GM18951 (cell line): ENCODE data around the gene ARHGDIB.

ENCODE experiments used
- POLR2A ChIP-seq: IDR thresholded peaks from 4 replicates; pipeline ENCODE4 v1.6.1; 2011; ENCODE audit warnings: mild to moderate bottlenecking; ENCODE audit not compliant: insufficient read length, insufficient read depth; ENCODE audit errors: extremely low read depth
- in situ Hi-C: fragments of 300-500 bp; cut with MboI; formaldehyde crosslinking; loops from one replicate; pipeline ENCODE4 v1.12.0; 2022; ENCODE audit warnings: low sequenced_read_pairs, mixed read lengths, inconsistent platforms; ENCODE audit not compliant: unreplicated experiment

The ARHGDIB gene

DNA sequence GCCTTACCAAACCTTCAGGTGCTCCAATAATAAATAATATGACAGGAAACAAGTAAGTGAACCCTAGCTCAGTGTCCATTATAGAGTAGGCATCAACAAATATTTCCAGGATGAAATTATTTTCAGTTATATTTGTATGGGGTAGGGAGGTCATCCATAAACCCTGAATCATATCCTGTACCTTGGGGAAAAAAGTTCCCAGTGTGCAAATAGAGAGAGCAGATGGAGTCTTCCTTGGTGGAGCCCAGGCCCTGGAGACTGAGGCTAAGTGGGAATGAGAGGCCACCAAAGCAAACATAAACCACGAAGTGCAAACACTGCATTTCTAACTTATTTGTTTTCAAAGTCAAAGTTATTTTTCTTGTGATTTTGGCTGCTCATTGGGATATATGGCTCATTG, 14.5 kb downstream of the ARHGDIB start:
- TF ChIP-seq POLR2A: no peak
- in situ Hi-C loops: no loop called here

- no peak for TF ChIP-seq POLR2A
- in situ Hi-C loops: no loop called here
Observed at GRCh38 chr12:14946162-14946561, 15.2 kb downstream of the ARHGDIB start.

- no peak for TF ChIP-seq POLR2A
- in situ Hi-C loops: no loop called here
Observed at GRCh38 chr12:14942196-14942931, 19.0 kb downstream of the ARHGDIB start.

DNA sequence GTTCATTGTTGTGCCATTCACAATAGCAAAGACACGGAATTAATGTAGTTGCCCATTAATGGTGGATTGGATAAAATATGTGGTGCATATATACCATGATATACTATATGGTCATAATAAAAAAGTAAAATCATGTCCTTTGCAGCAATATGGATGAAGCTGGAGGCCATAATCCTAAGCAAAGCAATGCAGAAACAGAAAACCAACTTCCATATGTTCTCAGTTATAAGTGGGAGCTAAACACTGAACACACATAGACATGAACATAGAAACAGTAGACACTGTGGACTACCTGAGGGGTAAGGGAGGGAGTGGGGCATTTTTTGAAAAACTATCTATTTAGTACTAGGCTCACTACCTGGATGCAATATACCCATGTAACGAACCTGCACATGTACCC, 20.0 kb downstream of the ARHGDIB start:
- in situ Hi-C loops: no loop called here
- no peak for TF ChIP-seq POLR2A

- no peak for TF ChIP-seq POLR2A
- in situ Hi-C loops: no loop called here
Observed at GRCh38 chr12:14938301-14938700, 23.1 kb downstream of the ARHGDIB start, which contains the start of gene ERP27. Gene ERP27, minus strand, starts transcription at chr12:14938537. Its CDS starts 29 bp downstream, at chr12:14938508.

- TF ChIP-seq POLR2A: no peak
- in situ Hi-C loops: no loop called here
Observed at GRCh38 chr12:14937689-14938088, 23.7 kb downstream of the ARHGDIB start.

GRCh38 chr12:14937014-14937413, 24.4 kb downstream of the ARHGDIB start:
- in situ Hi-C loops: no loop called here
- TF ChIP-seq POLR2A: no peak

- in situ Hi-C loops: no loop called here
- no peak for TF ChIP-seq POLR2A
Observed at GRCh38 chr12:14936224-14936861, 25.1 kb downstream of the ARHGDIB start.

DNA sequence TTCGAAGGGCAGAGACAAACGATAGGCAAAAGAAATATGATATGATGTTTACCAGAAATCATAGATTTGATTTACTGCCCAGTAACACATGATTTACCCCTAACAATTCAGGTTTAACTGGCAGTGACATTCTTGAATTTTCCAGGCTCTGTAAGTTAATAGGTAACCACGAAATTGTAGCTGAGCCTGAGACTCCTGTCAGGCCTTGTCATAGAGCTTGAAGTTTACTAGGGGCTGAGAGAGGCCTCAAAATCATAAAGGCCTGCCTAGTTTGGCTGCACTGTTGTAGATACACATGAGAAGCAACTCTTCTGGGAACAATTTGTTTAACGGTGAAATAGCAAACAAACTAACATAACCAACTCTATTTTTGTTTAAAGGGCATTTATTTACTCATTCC, 26.4 kb downstream of the ARHGDIB start:
- TF ChIP-seq POLR2A: no peak
- in situ Hi-C loops: no loop called here

DNA sequence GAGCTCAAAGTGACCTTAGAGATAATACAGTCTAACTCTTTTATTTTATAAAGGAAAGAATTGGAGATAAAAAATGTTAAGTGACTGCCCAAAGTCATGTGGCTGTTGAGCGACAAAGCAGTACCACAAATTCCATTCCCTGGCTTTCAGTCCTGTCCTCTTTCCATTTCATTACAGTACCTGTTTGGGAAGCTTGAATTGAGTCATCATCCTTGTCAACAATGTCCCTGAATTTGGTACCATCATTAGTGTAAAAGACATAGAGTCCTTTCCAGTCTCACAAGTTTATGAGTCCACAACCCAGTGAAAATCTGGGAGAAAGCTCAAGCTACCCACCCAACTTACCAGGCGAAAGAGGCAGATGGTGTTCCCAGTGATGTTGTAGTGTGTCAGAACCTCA, 26.9 kb downstream of the ARHGDIB start:
- in situ Hi-C loops: no loop called here
- no peak for TF ChIP-seq POLR2A

GRCh38 chr12:14931791-14932560, 29.4 kb downstream of the ARHGDIB start:
- in situ Hi-C loops: no loop called here
- no peak for TF ChIP-seq POLR2A

DNA sequence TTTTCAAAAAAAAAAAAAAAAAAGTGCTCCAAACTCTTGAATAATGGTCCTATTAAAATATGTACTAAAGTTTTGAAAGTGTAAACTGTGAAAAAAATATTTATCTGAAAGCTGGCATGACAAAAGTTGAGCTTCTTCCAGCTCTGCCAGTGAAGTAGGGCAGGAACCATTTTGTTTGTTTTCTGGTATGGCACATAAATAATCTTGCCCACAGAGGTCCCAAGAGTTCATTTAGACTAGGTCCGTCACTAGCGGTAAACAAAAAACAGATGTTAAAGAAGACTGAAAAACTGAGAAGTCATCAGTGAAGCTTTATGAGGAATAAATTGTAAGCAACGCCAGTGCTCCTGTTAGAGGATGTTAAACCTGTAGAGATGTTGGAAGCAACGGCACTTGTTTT, 30.0 kb downstream of the ARHGDIB start:
- in situ Hi-C loops: no loop called here
- TF ChIP-seq POLR2A: no peak

GRCh38 chr12:14930299-14930698, 31.1 kb downstream of the ARHGDIB start:
- no peak for TF ChIP-seq POLR2A
- in situ Hi-C loops: no loop called here
